GM18498 (cell line): ENCODE data around the gene EPB41L1.

Experiments
- ATAC-seq: cut with Tn5 transposase; IDR thresholded peaks from one replicate; pipeline ENCODE4 v1.9.1; 2021; ENCODE audit warnings: mild to moderate bottlenecking, moderate library complexity; ENCODE audit not compliant: unreplicated experiment

Gene EPB41L1

GRCh38 chr20:36184816-36185776 lies 30.6 kb downstream of the EPB41L1 start:
- ATAC-seq = no peak

- ATAC-seq = no peak
Observed at GRCh38 chr20:36193977-36194712, 39.6 kb downstream of the EPB41L1 start.

DNA sequence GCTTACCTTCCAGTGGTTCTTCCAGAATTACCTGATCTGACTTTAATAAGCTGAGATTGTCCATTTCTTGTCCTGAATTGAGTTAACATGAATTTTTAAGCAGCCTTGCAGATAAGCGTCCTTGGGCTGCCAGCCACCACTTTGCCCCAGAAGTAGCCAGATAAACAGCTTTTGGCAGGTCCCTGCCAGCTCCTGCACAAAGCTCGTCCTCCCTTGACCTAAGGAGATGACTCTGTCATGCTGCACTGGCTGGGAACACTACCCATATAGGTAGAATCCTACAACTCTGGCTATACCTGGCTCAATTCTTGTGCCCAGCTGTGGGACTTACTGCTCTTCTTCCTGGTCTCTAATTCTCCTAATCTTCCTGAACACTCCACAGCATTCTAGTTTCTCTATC lies 42.1 kb downstream of the EPB41L1 start:
- ATAC-seq = no peak

GRCh38 chr20:36197271-36197670 lies 42.7 kb downstream of the EPB41L1 start:
- ATAC-seq = no peak

- ATAC-seq = no peak
Observed at GRCh38 chr20:36199345-36200257, 45.1 kb downstream of the EPB41L1 start.

- no peak for ATAC-seq
Observed at GRCh38 chr20:36200451-36200850, 45.9 kb downstream of the EPB41L1 start.

- no peak for ATAC-seq
Observed at GRCh38 chr20:36201198-36201597, 46.7 kb downstream of the EPB41L1 start.

GRCh38 chr20:36202891-36203338 lies 48.4 kb downstream of the EPB41L1 start:
- no peak for ATAC-seq

- no peak for ATAC-seq
Observed at GRCh38 chr20:36203861-36204260, 49.3 kb downstream of the EPB41L1 start.

DNA sequence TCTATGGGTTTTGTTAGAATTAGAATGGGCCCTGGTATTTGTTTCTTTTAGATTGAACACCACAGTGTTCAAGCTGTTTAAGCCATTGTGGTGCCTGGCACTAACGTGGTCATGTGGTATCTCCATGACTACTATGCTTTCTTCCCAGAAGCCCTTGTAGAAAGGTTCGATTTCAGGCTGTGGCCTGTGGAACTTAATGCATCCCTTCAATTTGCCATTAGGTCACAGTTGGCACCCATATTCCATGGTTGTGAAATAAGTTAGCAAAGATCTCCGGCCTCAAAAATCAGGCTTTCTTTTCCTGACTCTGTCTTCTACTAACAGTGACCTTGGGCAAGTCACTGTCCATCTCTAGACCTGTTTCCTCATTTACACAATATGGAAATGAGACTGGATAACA lies 50.5 kb downstream of the EPB41L1 start:
- ATAC-seq = no peak

DNA sequence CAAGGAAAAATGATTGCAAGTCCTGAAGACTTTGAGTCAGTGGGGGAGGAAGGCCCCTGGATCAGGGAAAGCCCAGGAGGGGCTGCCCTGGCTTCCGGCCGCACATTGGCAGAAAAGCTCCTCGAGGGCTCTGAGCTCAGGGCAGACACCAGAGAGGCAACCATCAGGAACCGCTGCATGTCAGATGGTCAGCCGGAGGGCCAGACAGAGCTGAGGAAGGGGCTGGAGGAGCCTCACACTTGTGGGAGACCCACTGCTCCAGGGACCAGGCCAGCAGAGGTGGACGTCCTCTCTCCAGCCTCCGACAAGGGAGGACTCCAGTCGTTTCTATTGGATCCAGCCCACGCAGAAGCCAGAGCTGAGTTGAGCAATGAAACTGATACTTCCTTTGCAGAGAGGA lies 51.5 kb downstream of the EPB41L1 start:
- ATAC-seq = no peak

DNA sequence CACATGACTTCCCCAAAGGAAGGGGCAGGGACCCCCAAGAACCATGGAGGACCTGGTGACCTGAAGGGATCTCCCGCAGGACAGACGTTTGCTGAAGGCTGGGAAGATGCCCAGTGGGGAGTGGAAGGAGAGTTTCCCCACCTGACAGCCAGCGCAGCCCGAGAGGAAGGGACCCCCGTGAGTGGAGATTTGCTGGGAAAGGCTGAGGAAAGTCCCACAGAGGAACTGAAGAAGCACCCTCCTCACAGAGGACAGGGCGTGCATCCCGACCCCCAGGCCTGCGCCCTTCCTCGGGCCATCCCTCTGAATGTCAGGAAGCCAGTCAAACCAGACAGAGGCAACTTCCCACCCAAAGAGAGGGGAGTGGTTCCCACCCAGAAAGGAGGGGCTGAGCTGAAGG lies 52.1 kb downstream of the EPB41L1 start:
- no peak for ATAC-seq

DNA sequence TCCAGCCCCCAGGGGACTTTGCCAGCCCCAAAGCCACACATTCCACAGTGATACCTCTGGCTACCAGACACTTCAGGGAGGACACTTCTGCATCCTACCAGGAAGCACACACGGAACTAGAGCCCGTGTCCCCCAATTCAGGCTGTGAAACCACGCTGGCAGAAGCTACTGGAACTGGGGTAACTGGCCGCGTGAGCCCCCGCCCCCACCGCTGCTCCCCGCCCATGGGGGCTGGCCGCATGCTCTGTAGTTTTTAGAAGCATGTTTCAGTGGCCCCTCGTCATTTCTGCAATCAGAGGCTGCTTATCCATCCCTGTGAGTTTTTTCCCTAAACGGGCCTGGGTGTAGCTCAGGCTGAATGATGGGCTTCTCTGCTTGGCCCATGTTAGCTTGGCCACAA lies 53.1 kb downstream of the EPB41L1 start:
- no peak for ATAC-seq

- no peak for ATAC-seq
Observed at GRCh38 chr20:36208257-36208656, 53.7 kb downstream of the EPB41L1 start.

- no peak for ATAC-seq
Observed at GRCh38 chr20:36210436-36211021, 56.0 kb downstream of the EPB41L1 start.

GRCh38 chr20:36213362-36213761 lies 58.8 kb downstream of the EPB41L1 start:
- ATAC-seq = no peak

- ATAC-seq = no peak
Observed at GRCh38 chr20:36214684-36215256, 60.2 kb downstream of the EPB41L1 start.

DNA sequence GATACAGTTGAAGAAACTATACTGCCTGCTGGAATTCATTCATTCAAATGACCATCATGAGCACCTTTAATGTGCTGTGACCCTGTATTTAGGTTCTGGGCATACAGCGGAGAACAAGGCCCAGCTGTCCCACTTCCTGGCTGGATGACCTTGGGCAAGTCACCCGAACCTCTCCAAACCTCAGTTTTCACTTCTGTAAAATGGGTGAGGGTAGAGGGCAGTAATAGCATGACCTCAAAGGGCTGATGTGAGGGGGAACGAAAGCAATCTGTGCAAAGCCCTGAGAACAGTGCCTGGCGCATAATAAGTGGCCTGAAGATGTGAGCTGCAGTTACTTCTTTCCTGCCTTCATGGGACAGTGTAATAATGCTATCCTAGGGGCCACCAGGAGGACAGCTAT lies 61.2 kb downstream of the EPB41L1 start:
- ATAC-seq = no peak

DNA sequence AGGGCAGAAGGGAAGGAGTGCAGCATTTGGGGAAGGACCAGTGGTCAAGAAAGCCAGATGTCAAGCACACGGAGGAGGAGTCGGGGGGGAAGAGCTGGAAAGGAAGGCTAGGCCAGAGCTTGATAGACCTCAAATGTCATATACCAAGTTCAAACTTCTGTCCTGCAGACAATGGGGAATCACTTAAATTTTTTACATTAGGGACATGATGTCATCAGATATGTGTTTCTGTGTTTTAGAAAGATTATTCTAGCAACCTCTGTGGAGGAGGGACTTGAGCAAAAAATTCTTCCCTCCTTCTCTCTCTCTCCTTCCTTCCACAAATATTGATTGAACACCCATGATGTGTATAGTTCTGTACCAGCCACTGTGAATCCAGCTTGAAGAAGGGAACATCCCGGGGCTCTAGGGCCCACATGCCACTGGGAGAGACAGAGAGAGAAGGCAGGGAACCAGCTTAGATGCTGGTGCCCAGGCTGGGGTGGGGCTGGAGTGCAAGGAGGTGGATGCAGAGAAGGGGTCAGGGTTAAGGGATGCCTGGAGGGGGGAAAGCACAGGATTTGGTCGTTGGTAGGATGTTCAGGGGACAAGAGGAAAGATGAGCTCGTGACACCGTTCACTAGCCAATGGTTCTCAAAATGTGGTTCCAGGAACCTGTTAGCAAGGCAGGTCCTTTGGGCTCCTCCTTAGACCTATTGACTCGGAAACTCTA lies 61.9 kb downstream of the EPB41L1 start:
- ATAC-seq = no peak

DNA sequence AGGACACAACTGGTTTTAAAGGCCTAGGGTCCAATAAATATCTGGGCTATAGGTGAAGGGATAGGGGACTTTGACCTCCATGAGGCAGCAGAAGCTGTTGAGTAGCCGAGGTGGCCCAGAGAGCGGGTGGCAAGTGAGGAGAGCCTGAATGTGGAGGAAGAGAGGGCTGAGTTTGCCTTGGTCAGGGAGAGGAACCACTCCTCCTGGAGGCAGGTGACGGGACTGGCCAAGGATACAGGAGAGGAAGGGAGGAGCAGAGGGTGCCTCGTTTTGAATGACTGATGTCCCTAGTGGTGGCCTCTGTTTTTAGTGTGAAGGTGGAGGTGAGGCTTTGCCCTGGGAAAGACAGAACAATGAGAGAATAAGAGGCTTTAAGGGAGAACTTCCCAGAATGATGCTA lies 62.7 kb downstream of the EPB41L1 start:
- ATAC-seq = no peak
